ENCODE data around the gene GMDS.

GMDS gene

GRCh38 chr6:1577896-1578745 is 667.3 kb downstream of the GMDS start:
- DNase-seq: no peak

GRCh38 chr6:1577146-1577680 is 668.2 kb downstream of the GMDS start:
- DNase-seq: no peak

GRCh38 chr6:1576711-1577110 is 668.7 kb downstream of the GMDS start:
- DNase-seq: no peak

- no peak for DNase-seq
These were observed 669.2 kb downstream of the GMDS start for GRCh38 chr6:1576166-1576565.

- DNase-seq: no peak
These were observed 670.0 kb downstream of the GMDS start for GRCh38 chr6:1575210-1576041.

- no peak for DNase-seq
These were observed 670.6 kb downstream of the GMDS start for GRCh38 chr6:1574890-1575209.

- DNase-seq: no peak
These were observed 671.2 kb downstream of the GMDS start for GRCh38 chr6:1574083-1574761.
